IPS DF 4.7 (cell line): ENCODE results near the gene VPS25.
"Not testable (repeated sequence)": the region's sequence is repeated elsewhere in the genome, so short reads cannot be mapped to it uniquely, and the experiment has no call there.

Source experiments
- DNase-seq: peaks from one replicate; pipeline ENCODE4 v3.0.0-alpha.2; 2013; ENCODE audit warnings: low spot score; ENCODE audit errors: extremely low read depth

Gene VPS25

DNA sequence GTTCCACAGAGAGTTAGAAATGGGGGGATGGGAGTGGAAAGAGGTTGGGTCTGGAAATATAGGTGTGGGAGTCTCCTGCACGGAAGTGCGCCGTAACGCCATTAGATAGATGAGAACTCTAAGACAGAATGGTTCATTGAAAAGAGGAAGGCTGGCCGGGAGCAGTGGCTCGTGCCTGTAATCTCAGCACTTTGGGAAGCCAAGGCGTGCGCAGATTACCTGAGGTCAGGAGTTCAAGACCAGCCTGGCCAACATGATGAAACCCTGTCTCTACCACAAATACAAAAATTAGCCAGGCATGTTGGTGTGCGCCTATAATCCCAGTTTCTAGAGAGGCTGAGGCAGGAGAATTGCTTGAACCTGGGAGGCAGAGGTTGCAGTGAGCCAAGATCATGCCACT, 5.2 kb upstream of the VPS25 start:
- DNase-seq, result not testable (repeated sequence)

DNA sequence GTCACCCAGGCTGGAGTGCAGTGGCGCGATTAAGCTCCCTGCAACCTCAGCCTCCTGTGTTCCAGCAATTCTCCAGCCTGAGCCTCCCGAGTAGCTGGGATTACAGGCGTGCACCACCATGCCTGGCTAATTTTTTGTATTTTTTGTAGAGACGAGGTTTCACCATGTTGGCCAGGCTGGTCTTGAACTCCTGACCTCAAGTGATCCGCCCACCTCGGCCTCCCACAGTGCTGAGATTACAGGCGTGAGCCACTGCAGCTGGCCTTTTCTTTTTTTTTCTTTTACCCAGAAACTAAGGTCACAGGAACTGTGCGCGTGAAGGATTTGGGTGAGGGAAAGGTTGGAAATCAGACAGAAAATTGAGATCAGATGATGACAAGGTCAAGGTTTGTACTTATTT, 3.3 kb upstream of the VPS25 start:
- not testable (repeated sequence) for DNase-seq

DNA sequence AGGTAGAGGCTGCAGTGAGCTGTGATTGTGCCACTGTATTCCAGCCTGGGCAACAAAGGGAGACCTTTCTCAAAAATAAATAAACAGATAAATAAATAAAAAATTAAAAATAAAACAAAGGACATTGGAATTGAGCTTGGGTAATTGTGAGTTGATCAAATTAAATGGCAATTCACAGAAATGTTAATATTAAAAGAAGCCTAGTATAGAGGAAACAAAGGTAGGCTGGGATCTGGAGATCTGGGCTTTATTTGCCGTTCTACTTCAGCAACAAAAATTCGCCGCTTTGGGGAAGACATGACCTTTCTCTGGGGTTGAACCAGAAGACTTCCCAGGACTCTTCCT, 332 bp upstream of the VPS25 start:
- DNase-seq, result no peak

- no peak for DNase-seq
Measured at GRCh38 chr17:42774066-42774745, 957 bp downstream of the VPS25 start.

DNA sequence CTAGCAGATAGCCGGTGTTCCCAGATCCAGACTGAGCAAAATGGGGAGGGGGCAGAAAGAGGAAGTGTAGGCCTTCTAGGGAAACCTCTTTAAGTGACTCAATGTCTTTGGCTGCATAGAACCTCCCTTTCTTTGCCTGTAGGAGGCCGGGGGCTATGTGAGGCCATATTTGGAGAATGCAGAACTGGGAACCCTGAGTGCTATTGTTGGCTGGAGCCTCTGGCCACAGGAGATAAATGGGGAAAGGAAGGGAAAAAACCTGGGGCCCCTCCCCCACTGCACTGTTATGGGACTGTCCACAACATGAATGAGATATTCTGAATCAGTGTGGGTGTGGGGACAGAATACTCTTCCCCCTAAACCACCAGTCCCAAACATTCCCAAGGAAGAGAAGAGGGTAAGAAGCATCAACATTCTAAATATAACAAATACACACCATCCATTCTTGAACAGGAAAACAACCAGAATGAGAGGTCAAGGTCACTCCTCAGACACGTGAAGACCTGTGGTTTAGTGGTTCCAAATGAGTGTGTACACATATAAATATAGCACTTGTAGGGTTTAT, 2.4 kb downstream of the VPS25 start:
- DNase-seq, result no peak

DNA sequence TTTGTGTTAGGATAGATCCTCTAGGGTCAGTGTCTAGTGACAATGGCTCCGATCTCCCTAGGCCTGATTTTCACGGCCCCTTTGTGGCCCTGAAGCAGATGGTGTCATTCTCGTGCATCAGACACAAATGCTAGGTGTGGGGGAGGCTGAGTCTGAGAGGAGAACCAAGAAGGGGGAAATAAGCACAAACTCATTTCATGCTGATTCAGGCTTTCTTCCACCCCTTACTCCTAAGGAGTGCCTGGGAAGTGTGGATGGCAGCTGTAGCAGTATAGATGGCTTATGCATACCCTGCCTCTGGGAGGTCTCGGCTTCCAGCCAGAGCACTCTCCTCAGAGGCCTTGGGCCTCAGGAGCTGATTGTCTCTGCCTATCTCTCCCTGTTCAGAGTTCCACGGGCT, 5.3 kb downstream of the VPS25 start:
- DNase-seq, result no peak

- no peak for DNase-seq
Measured at GRCh38 chr17:42779304-42779935, 6.2 kb downstream of the VPS25 start.

DNA sequence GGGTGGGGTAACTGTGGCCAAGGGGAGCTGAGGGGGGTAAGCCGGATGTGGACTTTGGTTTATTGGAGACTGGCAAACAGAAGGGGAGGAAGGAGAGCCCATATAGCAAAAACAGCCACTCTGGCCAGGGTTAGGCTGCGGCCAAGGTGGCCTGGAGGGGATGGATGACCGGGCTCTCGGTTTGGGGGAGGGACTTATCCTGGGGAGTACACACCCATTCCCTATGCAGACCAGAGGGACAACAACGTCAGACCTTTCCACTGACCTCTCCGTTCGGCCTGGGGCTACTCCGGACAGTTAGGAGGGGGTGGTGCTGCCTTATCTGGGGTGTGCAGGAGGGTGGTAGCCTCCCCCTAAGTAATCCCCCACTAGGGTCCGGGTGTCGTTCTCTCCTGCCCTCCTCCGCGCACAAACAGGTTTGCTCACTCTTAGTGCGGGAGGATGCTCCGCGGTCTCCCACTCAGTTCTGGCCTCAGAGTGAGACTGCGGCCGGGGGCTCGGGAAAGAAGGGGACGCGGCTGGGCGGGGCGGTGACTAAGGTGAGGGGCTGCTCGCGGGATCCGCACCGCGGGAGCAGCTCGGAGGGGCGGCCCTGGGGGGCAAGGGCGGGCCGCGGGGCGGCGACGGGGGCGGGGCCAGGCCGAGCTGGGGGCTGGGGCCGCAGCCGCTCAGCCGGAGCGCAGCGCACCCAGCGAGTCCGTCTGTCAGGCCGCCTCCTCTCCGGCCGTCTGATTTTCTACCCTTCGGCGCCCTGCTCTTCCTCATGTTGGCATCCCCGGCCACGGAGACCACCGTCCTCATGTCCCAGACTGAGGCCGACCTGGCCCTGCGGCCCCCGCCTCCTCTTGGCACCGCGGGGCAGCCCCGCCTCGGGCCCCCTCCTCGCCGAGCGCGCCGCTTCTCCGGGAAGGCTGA, 6.9 kb downstream of the VPS25 start, which contains the start of gene WNK4:
Gene WNK4 (plus strand): TSS at position 675 of the 915 bp plus-strand sequence. CDS start 89 bp downstream, at position 764.
- no peak for DNase-seq

GRCh38 chr17:42780851-42781638, 7.8 kb downstream of the VPS25 start:
- no peak for DNase-seq

DNA sequence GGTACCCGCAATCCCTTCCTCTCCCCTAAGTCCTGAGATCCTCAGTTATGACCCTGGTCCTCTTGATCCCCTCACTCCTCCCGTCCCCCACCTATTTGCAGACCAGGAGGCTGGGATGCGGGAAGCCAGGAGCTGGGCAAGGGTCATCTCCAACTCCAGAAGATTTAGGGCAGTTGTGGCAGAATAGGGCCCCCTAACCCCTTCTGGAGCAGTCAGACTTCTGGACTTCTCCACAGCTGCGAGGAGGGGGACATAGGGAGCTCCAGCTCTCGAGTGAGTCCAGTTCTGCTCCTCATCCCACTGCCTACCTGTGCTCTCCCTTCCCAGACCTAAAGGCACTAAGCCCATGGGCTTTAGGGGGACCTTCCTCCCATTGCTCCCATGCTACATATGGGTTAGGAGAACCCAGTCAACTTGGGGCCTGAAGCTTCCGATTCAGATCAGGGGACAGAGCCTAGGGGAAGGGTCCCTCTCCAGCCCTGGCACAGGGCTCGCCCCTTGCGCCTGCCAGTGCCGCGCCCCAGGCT, 8.5 kb downstream of the VPS25 start:
- DNase-seq, result no peak

DNA sequence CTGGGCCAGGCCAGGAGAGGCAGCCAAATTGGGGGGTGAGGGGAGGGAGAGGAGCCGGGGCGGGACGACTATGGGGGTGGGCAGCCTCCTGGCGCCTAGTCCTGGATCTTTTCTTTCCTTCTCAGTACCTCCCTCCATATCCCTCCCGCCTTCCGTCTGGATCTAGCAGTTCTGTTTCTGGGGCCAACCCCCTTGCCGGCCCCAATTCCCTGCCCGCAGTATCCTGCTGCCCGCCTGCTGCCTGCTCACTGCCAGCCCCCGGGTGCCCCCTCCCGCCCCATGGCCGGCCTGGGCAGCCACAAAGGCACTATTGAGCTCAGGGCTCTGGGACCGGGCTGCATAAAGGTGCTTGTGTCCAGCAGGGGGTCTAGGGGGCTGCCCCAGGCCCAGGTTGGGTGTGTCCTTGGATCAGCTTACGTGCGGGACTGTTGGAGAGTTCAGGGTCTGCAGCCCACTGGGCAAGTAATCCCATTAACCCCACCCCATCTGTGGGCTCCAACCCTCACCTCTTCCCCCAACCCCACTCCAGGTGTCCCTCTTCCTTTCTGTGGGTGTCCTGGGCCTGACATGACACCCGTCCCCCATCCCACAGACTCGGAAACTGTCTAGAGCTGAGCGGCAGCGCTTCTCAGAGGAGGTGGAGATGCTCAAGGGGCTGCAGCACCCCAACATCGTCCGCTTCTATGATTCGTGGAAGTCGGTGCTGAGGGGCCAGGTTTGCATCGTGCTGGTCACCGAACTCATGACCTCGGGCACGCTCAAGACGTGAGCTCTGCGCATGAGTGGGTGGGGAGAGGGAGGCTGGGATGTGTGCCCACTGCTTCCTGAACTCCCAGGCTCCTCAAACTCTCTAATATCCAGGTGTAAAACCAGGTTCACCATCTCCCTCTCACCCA, 9.2 kb downstream of the VPS25 start:
- DNase-seq, result no peak

- no peak for DNase-seq
Measured at GRCh38 chr17:42783062-42783790, 10.0 kb downstream of the VPS25 start.

GRCh38 chr17:42783791-42784138, 10.5 kb downstream of the VPS25 start:
- no peak for DNase-seq

GRCh38 chr17:42784409-42784808, 11.2 kb downstream of the VPS25 start:
- DNase-seq, result no peak

DNA sequence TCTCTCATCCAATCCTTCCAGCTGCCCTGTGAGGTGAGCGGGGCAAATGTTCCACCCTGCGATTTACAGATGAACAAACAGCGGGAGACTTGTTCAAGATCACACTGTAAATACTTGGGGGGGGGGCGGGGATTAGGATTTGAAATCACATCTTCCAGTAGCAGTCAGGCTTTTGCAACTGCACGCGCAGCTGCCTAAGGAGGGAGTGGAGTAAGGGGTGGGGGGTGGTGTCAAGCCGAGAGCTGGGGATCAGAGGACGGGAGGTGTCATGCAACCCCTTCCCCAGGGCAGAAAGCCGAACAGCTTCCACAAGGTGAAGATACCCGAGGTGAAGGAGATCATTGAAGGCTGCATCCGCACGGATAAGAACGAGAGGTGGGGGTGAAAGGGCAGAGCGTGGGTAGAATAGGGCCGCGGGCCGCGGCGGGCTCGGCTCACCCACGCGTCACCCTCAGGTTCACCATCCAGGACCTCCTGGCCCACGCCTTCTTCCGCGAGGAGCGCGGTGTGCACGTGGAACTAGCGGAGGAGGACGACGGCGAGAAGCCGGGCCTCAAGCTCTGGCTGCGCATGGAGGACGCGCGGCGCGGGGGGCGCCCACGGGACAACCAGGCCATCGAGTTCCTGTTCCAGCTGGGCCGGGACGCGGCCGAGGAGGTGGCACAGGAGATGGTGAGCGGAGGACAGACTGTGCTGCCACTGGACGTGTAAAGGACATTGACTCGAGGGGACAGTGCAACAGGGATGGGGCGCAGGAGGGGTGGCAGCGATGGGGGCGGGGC, 11.8 kb downstream of the VPS25 start:
- no peak for DNase-seq

- no peak for DNase-seq
Measured at GRCh38 chr17:42787266-42787665, 14.0 kb downstream of the VPS25 start.

DNA sequence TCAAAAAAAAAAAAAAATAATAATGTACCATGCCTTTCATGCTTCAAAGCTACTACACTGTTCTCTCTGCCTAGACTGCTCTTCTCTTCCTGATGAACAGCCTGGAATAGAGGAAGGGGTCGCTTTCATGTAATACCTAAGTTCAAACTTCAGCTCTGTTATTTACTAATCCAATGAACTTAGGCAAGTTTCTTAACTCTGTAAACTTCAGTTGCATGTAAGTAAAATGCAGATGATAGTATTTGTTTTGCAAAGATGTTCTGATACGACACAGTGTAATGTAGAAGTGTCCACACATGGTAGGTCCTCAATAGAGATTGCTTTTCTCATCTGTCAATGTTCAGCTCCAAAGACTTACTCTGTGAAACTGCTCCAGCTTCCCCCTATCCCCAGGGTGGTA, 18.7 kb downstream of the VPS25 start:
- DNase-seq, result no peak

DNA sequence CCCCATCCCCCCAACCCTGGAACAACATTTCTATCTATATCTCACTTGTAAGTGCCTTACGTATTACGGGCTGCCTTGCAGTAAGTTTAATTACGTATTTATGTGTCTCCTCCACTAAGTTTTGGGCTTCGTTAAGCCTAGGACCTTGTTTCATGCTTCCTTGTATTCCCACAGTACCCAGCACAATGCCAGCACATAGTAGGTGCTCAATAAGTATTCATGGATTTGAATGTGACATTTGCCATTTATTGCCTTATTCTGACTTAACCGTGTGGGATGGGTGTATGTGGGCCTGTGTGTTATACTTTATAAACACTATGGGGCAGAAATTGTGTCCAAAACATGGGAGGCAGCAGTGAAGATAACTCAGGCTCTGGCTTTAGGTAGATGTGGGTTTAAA, 19.3 kb downstream of the VPS25 start:
- DNase-seq, result no peak
